Activated naive CD8-positive, alpha-beta T cell treated with anti-CD3 and anti-CD28 coated beads, Interleukin-2, amount 50 U/mL, for 16 hours (primary cell): Measurements from ENCODE around the gene ACTA2.

Experiments
- DNase-seq: peaks from one replicate; pipeline ENCODE4 v3.0.0-alpha.2; 2020; ENCODE audit warnings: low read depth, low spot score

The ACTA2 gene

GRCh38 chr10:88920198-88920597 is 32.4 kb downstream of the ACTA2 start:
- DNase-seq: no peak

- no peak for DNase-seq
Measured at GRCh38 chr10:88919041-88919440, 33.5 kb downstream of the ACTA2 start.

GRCh38 chr10:88918191-88918905 is 34.2 kb downstream of the ACTA2 start:
- DNase-seq: no peak

- no peak for DNase-seq
Measured at GRCh38 chr10:88916986-88917385, 35.6 kb downstream of the ACTA2 start.

- DNase-seq: no peak
Measured at GRCh38 chr10:88916231-88916630, 36.3 kb downstream of the ACTA2 start.

- DNase-seq: no peak
Measured at GRCh38 chr10:88915781-88916180, 36.8 kb downstream of the ACTA2 start.

GRCh38 chr10:88913788-88914187 is 38.8 kb downstream of the ACTA2 start:
- no peak for DNase-seq

- no peak for DNase-seq
Measured at GRCh38 chr10:88913127-88913526, 39.4 kb downstream of the ACTA2 start.

GRCh38 chr10:88911851-88912250 is 40.7 kb downstream of the ACTA2 start:
- no peak for DNase-seq

GRCh38 chr10:88911116-88911515 is 41.5 kb downstream of the ACTA2 start:
- no peak for DNase-seq

GRCh38 chr10:88908194-88908593 is 44.4 kb downstream of the ACTA2 start:
- no peak for DNase-seq

GRCh38 chr10:88906921-88907320 is 45.7 kb downstream of the ACTA2 start:
- DNase-seq: no peak

- no peak for DNase-seq
Measured at GRCh38 chr10:88903715-88904114, 48.9 kb downstream of the ACTA2 start.

GRCh38 chr10:88901984-88902789 is 50.4 kb downstream of the ACTA2 start:
- no peak for DNase-seq

- DNase-seq: no peak
Measured at GRCh38 chr10:88901206-88901983, 51.2 kb downstream of the ACTA2 start.

- no peak for DNase-seq
Measured at GRCh38 chr10:88899886-88900285, 52.7 kb downstream of the ACTA2 start.

GRCh38 chr10:88898727-88899126 is 53.8 kb downstream of the ACTA2 start:
- DNase-seq: no peak

- DNase-seq: peak; percentile 25
Measured at GRCh38 chr10:88896994-88897853, 55.3 kb downstream of the ACTA2 start.

- DNase-seq: no peak
Measured at GRCh38 chr10:88896372-88896993, 56.1 kb downstream of the ACTA2 start.

GRCh38 chr10:88895250-88895649 is 57.3 kb downstream of the ACTA2 start:
- no peak for DNase-seq

GRCh38 chr10:88893611-88894010 is 59.0 kb downstream of the ACTA2 start:
- no peak for DNase-seq
